NCI-H510A treated with DMSO at 0.1 percent for 48 hours (cell line): ENCODE results near the gene B3GNT7.
"Not testable (repeated sequence)": the region's sequence is repeated elsewhere in the genome, so short reads cannot be mapped to it uniquely, and the experiment has no call there.

Experiments used
- DNase-seq: peaks from one replicate; lab custom pipeline; 2025; lab: John Stamatoyannopoulos, UW

B3GNT7 gene

DNA sequence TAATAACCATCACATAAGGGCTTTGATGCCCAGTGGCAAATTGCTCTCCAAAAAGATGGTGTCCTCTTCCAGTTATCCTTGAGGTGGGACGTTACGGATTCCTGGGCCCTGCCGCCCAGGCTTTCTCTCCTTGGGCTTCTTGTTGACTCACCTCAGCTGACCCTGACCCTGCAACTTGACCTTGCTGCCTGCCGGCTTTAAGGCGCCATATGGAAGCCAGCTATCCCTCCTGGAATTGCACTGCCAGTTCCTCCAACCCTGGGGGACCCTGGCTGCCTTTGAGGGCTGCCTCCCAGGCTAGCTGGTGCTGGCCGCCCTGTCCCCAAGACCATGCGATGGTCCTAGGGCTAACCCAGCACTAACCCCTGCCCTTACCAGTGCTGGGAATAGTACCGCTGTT is 28.3 kb upstream of the B3GNT7 start:
- DNase-seq, result no peak

DNA sequence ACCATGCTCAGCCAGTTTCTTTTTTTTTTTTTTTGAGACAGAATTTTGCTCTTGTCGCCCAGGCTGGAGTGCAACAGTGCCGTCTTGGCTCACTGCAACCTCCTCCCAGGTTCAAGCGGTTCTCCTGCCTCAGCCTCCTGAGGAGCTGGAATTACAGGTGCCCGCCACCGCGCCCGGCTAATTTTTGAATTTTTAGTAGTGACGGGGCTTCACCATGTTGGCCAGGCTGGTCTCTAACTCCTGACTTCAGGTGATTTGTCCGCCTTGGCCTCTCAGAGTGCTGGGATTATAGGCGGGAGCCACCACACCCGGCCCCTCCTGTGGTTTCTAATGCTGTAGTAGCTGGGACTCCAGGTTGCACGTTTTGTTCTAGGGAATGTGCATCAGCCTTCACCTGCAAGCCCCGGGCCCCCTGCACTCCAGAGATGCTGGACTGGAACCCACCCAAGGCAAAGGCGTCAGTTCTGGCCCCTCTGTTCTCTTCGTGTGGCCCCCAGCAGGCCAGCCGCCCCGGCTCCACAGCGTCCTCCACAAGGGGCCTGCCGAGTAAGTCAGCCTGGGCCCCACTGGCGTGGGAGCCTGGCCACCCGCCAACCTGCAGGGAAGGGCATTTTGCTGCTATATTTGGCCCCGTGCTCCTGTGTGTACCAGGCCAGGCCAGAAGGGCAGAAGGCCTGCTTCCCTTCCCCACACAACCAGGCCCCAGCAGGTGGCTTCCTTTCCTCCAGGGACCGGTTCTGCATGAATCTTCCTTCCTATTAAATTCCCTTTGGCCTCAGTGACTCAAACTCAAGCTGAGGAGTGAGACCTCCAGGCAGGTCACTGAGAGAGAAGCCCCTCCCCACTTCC is 25.7 kb upstream of the B3GNT7 start:
- DNase-seq, result no peak

DNA sequence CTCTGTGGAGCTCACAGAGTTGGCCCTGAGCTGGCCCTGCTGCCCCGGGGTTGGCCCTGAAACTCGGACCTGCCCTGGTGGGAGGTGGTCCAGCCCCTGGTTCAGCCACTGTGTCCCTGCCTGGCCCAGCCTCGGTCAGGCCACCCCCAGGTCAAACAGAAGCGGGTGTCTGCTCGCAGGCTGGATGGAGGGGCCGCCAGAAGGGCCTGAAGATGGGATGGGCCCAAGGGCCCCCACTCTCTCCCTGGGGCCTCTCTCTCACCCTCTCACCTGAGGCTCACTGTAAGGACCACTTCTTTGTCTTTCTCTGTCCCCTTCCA is 25.1 kb upstream of the B3GNT7 start:
- DNase-seq, result no peak

DNA sequence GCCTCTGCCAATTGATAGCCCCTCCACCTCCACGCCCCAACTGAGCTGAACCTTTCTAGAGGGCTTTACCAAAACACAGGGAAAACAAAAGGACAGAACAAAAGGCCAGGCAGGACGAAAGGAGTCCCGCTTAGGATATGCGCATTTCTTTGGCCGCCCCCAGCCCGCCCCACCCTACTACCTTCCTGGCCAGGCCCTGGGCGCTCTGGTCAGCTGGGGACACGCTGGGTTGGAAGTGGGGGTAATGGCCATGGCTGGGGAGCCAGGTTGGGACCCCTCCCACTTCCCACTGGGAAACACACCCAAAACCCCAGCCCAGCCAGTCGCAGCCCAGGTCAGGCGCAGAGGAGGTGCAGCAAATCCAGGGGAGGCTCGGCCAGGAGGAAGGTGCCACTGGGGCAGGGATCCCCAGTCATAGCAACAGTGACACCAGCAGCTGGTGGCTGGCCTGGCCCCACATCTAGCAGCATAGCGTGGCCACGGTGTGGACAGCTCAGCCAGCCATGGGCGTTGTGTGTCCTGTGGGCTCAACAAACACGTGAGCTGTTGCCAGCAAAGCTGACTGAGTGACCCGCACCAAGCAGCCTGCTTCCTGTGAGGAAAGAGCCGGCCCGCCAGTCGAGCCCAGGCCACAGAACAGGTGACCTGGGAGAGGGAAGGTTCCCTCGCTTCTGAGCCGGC is 24.6 kb upstream of the B3GNT7 start:
- DNase-seq, result no peak

DNA sequence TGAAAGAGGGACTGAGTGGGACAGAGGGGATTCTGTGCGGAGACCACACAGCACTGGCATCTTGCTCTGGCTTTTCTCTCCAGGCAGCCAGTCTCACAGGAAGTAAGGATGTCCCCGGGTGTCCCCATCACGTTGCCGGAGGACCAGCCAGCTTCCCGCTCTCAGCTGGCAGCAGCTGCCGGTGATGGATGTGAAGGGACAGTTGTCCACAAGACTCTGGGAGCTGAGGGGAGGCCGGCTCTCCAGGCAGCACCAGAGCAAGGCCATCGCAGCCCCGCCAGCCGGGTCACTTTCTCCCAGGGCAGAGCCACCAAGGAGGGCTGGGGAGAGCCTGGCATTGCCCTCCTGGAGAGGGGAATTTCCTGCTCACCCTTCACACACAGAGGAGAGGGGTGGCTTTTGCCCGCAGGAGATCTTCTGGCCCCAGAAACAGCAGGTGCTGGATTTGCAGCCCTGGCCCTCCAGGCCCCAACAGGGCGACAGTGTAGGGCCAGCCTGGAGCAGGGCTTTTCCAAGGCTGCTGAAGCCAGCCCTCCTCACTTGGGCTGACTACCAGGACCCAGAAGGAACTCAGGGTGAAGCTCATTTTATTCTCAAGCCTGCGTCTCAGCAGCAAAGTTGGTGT is 24.0 kb upstream of the B3GNT7 start:
- no peak for DNase-seq

DNA sequence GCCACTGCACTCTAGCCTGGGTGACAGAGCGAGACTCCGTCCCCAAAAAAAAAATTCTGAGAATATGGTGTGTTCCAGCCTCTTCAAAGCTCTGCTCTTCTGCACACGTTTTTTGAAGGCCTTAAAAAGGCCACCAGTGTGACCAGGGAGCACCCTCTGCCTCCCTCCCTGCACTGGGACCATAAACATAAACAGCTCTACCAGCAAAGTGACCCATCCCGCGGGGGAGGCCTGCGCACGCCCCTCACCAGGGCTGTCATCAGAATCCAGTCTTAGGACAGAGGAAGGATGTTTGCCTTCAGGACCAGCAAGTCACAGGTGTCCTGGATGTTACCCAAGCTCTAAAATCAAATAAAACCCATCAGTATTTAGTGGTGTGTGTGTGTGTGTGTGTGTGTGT is 23.2 kb upstream of the B3GNT7 start:
- no peak for DNase-seq

DNA sequence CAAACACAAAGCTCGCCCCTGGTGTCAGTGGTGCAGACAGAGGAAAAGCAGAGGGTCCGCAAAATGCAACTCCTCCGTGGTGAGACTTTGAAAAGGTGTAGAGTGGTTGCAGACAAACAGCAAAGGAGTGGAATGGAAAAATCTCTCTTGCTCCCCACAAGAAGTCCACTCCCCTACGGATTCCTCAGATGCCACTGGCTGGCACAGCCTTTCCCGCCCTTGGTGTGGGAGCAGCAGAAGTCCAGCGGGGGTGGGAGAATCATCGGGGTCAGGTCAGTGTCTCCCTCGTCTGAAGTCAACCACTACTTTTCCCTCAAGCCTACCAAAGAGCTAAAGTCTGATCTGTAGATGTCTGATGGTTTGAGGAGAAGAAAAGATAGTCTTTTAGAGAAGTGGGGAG is 22.3 kb upstream of the B3GNT7 start:
- DNase-seq, result no peak

DNA sequence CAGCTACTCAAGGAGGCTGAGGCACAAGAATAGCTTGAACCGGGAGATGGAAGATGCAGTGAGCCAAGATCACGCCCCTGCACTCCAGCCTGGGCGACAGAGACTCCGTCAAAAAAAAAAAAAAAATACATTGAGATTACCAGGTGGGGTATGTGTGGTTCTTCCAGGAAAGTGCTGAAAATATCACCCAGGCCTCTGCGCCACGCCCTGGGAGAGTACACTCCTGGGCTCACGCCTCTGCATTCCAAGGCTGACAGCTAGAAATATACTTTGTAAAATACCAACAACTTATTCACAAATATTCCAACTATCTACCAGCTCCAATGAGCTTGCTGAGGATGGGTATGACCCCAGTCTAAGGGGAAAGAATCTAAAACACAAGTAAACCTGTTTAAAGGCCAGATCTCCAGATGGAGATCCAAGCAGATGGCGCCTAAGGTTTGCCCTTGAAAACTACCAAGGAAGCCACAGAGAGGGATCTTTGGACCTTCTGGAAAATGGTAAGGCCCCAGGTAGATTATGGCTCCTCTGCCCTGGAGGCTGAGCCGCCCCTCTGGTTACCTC is 21.6 kb upstream of the B3GNT7 start:
- no peak for DNase-seq

DNA sequence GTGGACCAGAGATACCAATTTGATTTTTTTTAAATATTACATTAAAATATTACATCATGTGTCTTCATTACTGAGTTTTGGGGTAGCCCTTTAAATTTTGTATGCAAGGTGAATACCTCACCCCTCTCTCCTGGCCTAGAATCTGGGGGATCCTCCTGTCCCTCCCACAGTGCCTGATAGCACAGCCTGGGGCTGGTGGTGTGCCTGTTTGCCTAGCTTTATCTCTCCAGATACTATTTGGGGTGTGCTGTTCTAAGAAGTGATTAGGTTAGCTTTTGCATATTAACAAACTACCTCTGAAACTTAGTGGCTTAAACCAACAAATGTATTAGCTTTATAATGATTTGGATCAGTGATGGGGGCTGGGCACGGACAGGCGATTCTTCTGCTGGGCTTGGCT is 20.7 kb upstream of the B3GNT7 start:
- no peak for DNase-seq

DNA sequence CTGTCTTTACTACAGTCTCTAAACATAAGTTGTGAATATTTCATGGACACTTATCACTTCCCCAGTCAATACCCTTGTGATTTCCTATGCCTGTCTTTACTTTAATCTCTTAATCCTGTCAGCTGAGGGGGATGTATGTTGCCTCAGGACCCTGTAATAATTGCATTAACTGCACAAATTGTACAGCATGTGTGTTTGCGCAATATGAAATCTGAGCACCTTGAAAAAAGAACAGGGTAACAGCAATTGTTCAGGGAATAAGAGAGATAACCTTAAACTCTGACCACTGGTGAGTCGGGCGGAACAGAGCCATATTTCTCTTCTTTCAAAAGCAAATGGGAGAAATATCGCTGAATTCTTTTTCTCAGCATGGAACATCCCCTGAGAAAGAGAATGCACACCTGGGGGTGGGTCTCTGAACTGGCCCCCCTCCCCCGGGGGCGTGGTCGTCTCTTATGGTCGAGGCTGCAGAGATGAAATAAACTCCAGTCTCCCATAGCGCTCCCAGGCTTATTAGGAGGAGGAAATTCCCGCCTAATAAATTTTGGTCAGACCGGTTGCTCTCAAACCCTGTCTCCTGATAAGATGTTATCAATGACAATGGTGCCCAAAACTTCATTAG is 19.4 kb upstream of the B3GNT7 start:
- DNase-seq, result not testable (repeated sequence)

DNA sequence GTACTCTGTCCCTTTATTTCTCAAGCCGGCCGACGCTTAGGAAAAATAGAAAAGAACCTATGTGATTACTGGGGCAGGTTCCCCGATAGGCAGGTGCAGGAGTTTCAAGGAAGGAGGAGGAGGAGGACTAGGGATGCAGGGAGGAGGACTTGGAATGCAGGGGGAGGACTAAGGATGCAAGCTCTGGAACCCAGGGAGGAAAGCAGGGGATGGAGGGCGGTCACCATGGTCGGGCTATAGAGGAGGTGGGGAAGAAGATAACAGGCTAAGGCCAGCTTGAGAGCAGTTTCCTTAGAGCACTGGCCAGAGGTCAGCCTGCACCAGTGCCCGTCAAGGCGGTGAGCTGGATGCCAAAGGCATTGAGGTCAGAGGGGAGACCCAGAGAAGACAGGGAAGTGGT is 18.7 kb upstream of the B3GNT7 start:
- DNase-seq, result no peak

DNA sequence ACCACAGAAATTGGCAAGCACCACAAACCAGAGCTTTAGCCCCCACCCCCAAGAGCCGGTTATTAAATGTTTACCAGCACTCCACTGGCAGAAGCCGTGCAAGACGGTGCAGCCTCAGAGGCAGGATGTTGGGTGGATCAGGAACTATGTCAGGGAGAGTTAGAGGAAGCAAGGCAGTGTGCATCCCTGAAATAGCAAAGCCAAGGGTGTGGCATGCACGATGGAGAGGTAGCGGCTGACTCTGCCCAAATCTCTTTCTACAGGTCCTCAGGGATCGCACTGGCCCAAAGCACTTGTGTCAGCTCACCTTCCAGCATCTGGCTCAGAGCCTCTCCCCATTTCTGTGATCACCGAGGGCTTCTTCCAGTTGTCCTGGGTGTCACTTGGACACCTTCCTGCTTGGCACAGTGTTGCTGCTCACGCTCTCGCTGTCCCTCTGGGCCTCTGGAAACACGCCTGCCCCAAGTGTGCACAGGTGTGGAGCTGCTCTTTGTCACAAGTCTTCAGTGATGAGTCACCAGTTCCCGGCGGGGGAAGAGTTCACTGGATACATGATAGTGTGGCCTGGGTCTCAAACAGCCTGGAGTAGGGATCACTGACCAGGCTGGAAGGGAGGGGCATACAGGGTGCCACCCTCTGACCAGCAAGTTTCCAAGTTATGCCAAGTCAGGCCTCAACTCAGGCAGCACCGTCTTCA is 17.3 kb upstream of the B3GNT7 start:
- peak; percentile 54 for DNase-seq

DNA sequence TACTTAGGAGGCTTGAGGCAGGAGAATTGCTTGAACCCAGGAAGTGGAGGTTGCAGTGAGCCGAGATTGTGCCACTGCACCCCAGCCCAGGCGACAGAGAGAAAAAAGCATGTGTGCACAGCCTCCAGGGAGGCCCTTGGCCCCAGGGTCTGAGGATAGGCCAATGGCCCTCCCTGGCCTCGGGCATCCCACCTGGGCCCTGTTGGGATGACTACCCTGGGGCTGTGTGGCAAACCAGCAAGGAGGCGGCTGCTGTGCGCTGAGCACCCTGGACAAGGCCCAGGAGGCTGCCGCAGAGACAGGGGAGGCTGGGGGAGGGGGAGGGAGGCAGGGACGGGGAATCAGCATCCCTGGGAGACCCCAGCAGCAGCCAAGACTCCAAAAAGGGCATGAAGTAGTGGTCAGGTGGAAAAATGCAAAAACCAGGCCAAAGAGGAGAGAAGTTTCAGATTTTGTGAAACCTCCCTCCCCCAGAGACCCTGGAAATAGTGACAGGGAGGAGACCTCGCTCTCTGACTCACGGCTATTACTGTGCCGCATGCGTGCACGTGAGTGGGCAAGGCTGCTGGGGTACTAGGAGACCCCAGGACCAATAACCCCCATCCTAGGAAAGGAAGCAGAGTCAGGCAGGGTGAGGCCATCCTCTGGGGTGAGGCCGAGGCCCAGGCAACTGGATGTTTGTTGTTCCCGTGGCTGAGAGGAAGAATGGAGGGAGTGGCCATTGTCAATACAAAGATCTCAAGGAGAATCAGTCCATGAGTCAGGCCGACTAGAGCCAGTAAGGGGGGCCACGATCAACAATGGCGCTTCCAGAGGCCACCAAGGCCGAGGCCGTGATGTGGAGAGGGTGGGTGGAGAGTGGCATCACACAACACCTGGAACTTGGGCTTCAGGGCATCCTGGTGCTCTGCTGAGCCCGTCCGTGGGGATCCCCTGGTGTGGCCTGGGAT is 16.0 kb upstream of the B3GNT7 start:
- no peak for DNase-seq

DNA sequence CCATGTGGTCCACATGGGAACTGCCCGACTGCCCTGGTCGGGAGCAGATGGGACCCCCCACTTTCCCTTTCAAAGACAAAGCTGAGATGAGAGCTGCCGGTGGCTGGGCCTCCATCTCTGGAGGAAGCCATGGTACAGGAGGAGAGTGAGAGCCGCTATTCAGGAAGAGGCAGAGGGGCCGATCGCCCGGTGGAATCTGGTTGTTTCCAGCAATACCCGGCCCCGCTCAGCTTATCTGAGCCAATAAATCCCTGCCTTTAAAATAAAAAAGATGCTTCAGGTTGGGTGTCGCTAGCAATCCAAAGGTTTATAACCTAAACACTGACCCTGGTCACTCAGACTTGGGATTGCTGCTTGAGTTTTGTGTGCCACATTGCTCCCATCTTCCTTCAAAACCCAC is 15.2 kb upstream of the B3GNT7 start:
- DNase-seq, result no peak

DNA sequence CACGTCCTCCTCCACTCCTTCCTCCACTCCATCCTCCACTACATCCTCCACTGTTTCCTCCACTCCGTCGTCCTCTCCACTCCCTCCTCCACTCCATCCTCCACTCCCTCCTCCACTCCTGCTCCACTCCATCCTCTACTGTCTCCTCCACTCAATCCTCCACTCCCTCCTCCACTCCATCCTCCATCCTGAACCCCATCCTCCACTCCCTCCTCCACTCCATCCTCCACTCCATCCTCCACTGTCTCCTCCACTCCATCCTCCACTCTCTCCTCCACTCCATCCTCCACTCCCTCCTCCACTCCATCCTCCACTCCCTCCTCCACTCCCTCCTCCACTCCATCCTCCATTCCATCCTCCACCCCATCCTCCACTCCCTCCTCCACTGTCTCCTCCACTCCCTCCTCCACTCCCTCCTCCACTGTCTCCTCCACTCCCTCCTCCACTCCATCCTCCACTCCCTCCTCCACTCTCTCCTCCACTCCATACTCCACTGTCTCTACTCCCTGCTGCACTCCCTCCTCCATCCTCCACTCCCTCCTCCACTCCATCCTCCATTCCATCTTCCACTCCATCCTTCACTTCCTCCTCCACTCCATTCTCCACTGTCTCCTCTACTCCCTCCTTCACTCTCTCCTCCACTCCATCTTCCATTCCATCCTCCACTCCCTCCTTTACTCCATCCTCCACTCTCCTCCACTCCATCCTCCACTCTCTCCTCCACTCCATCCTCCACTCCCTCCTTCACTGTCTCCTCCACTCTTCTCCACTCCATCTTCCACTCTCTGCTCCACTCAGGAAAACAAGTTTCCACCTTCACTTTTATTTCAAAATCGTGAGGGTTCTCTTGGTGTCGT is 14.3 kb upstream of the B3GNT7 start:
- no peak for DNase-seq

DNA sequence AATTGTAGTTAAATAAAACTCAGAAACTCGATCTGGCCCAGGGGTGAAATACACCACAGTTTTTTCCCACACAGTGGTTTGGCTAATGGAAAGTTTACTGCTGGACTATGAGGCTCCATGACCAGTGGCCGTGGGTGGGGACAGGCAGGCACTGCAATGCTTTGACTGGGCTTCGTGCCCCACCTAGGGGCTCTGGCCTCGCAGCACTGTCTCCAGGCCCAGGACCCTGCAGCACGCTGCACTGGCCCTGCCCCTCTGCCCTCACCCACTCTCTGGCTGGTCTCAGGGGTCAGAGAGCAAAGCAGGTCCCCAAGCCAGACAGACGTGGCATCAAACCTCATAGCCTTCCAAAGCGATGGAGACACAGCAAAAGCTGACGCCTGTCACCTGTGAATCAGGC is 13.4 kb upstream of the B3GNT7 start:
- no peak for DNase-seq

DNA sequence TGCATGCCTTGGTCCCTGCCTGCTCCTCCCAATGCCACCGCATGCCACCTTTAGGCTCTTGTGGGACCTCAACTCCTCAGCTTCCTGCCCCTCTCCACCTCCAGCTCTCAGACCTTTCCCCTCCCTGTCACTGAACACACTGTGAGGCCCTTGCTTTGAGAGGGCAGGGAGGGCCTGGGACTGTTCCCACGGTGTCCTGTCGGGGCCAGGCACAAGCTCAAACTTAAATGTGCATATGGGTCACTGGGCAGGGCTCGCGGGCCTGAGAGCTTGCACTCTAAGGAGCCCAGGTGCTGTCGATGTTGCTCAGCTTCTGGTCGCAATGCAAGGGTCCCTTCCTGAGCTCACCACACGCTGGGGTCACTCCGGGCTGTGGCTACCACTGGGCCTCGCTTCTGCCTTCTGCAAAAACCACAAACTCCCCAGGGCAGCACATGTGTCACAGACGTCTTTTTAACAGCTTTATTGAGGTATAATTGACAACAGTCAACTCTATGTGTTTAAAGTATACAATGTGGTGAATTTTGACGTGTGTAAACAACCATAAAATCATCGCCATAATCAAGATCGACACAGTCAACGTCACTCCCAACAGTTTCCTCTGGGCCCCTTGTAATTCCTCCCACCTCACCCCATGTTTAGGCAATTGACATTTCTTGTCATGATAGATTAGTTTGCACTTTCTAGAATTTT is 11.9 kb upstream of the B3GNT7 start:
- DNase-seq, result no peak

DNA sequence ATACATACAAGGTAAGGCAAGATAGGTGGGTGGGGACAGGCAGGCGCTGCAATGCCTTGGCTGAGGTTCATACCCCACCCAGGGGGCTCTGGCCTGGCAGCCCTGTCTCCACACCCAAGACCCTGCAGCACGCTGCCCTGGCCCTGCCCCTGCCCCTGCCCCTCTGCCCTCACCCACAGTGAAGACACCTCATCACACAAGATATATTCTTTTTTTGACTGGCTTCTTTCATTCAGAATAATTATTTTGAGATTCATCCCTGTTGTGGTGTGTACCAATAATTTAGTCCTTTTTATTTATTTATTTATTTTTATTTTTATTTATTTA is 11.4 kb upstream of the B3GNT7 start:
- DNase-seq, result no peak

DNA sequence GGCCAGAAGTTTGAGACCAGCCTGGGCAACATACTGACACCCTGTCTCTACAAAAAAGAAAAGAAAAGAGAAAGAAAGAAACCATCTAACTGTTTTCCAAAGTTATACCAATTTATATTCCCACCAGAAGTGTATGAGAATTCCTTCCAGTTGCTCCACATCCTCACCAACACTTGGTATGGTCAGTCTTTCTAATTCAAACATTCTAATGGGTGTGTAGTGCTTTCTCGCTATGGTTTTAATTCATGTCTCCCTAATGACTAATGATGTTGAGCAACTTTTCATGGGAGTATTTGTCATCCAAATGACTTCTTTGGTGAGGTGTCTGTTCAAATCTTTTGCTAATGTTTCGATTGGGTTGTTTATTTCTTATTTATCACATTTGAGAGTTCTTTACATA is 10.5 kb upstream of the B3GNT7 start:
- DNase-seq, result no peak
